Spleen (tissue), 7 donors: ENCODE results near the gene DRGX.

Experiments used
- CTCF ChIP-seq, 11 experiments: fragments of 200-600 bp in 7 of 11; fragments of 450-650 bp in 4 of 11; sonication (generic) in 4 of 11; IDR thresholded peaks in 8 of 11; conservative IDR thresholded peaks in 3 of 11; 1 replicate in 7 of 11; 2 replicates in 4 of 11; pipeline versions ENCODE4 v1.4.0 to v1.8.0; 2016 to 2021; ENCODE audit warnings: antibody characterized with exemption in 11 of 11, inconsistent platforms in 4 of 11, mild to moderate bottlenecking in 1 of 11
- POLR2A ChIP-seq, 3 donors: fragments of 450-650 bp; IDR thresholded peaks; one replicate each; pipeline ENCODE4 v1.5.1; 2017; ENCODE audit warnings: antibody characterized with exemption in 3 of 3, mild to moderate bottlenecking in 1 of 3
- POLR2AphosphoS5 ChIP-seq, 3 donors: sonication (generic); formaldehyde crosslinking; IDR thresholded peaks; one replicate each; pipeline ENCODE4 v1.5.1; 2017; ENCODE audit warnings: antibody characterized with exemption in 3 of 3
- donor health status: DM: no; HTN: no; CAD: no; lungs with moderate emphysema.
- donor health status: DM: no; HTN: no; CAD: no.
- donor health status: DM: no; HTN: no; CAD: no.

DNA sequence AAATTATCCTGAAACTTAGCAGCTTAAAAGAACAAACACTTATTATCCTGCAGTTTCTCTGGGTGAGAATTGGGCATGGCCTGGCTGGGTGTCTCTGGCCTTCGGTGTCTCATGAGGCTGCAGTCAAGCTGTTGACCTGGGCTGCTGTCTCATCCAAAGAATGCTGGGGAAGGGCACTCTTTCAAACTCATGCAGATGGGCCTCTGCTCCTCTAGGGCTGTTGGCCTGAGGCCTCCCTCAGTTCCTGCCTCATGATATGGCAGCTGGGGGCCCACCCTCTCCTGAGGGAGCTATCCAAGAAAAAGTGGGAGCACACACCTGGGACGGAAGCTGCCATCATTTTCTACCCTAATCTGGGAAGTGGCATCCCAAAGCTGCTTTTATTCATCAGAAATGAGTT is 43.6 kb downstream of the DRGX start:
- TF ChIP-seq CTCF (IDR thresholded peaks at IDR 0.05 in 8 of 11, conservative IDR thresholded peaks at IDR 0.05 in 3 of 11) (no peak), POLR2A (IDR thresholded peaks at IDR 0.05) (no peak), POLR2AphosphoS5 (IDR thresholded peaks at IDR 0.05) (no peak)
